Activated T-cell treated with anti-CD3 and anti-CD28 coated beads for 1 hour (primary cell): ENCODE data around the gene SMURF2.
A peak's percentile ranks its signal among the peaks of the same experiment; 100 is the strongest.

ENCODE experiments used
- DNase-seq: peaks from one replicate; pipeline ENCODE4 v3.0.0-alpha.2; 2020; ENCODE audit warnings: low read depth

Gene SMURF2

DNA sequence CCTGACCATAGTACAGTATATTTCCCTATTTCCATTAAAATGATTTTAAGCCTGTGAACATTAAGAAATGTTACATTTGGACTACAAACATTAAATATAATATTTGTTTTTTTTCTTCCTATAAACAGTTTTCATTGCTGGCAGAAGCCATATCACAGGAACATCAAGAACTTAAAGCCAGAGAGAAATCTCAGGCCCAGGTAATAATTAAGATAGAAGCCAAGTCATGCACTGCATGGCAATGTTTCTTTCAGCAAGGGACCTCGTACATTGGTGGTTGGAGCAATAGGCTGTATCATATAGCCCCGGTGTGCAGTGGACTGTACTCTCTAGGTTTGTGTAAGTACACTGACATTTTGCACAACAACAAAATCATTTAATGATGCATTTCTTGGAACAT, 125.2 kb downstream of the SMURF2 start:
- DNase-seq, result no peak

DNA sequence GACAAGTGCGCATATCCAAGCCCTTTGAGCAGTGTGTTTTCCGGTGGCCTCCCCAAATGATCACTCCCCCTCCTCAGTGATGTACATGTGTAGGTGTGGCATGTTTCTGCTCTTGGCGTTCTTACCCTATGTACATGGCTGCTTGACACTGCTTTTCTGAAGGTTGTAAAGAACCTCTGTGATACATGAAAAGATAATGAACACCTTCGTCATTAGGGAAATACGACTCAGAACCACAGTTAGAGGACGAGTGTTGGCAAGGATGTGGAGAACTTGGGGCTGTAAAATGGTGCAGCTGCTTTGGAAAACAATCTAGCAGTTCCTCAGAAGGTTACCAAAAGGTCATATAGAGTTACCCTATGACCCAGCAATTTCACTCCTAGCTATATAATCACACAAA, 126.8 kb downstream of the SMURF2 start:
- no peak for DNase-seq

DNA sequence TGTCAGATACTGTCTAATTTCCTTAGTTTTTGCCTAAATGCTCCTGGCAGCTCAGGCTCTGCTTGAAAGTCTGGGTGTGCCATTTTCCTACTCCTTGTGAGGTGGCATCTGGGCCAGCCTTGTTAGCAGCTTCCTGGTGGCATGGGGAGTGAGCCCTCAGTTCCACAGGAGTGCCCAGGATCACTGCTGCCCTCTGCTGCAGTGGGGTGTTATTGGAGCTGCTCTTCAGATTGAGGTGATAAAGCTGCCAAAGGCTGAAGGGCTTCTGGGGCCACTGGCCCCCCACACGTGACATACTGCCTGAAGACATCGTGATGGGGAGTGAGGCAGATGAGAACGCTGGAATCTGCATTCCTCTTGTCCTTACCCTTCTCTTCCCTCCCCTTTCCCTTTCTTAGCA, 127.9 kb downstream of the SMURF2 start:
- no peak for DNase-seq

DNA sequence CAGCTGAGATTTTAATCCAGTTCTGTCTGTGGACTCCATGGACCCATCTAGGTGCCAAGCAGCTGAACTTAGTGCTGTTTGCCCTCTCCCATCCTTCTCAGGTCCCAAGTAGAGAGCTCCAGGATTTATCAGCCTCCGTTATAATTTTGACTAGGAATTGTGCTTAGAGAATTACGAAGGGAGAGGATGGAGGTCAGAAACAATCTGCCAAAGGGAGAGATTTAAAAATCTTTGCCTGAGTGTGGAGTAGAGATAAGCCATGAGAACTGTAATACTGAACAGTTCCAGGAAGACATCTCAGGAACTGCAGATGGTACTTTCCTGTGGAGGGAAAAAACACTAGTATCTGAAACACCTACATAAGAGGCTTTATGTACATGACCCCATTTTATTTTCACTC, 128.3 kb downstream of the SMURF2 start:
- no peak for DNase-seq

DNA sequence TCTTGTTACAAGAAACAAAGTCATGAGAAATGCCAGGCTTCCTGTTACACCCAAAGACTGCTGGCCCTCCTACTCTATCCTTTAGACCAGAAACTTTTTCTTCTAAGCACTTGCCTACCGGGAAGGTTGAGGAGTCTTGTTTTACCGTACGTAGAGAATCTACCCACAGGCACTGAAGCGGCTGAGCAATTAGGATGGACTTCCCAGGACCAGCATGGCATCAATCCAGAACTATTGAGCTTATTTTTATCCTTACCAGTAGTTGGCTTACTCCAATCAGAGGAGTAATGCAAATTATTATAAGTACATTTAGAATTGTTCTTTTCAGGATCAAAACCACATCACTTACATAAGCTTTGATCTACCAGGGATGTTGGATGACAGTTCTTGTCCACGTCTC, 129.7 kb downstream of the SMURF2 start:
- no peak for DNase-seq

DNA sequence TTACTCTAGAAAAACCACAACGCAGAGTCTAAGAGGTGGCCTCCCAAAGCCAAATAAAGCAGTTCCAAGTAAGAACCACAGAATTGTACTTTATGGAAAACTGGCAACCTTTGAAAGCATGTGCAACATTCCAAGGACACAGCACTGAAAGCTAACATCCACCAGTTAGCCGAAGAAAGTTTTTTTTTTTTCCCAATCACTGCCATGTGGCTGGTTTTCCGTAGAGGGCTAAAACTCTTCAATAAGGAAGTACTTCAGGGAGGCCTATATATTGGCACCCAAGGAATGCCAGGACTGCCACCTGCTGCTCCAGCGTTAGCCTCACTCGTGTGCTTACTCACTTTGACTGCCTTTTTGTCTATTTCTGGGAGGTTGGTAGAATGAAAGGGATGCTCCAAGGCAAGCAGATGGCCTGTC, 130.1 kb downstream of the SMURF2 start:
- no peak for DNase-seq

DNA sequence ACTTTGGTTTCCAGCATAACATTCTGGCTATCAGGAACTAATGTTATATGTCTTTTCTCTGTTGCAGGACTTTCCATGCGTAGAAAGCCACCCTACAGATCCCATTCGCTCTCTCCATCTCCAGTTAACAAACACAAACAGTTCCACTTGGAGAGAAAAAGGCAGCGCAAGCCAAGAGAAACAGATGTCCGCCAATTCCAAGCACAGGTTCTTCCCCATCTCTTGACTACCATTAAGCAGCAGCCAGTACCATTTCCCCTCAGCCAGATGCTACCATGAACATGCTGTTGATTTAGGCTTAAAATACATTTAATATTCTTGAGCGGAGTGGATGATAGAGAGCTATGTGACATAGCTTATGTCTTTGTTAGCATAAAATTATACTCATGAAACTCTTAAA, 132.9 kb downstream of the SMURF2 start:
- no peak for DNase-seq

DNA sequence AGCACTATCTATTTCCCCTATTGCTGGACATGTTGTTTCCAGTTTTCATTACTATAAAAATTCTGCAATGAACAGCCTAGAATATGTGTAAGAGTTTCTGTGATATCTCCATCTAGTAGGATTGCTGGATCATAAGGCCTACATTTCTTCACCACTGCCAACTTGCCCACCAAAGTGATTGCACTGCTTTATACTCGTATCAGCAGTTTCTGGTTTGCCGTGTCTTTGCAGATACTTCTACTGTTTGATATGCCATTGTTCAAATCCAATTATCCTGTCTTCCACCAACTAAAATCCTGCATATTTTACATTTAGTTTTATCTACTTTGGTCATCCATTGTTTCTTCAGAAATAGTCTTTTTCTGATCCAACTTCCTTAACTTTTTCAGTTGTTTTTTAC, 134.2 kb downstream of the SMURF2 start:
- no peak for DNase-seq

DNA sequence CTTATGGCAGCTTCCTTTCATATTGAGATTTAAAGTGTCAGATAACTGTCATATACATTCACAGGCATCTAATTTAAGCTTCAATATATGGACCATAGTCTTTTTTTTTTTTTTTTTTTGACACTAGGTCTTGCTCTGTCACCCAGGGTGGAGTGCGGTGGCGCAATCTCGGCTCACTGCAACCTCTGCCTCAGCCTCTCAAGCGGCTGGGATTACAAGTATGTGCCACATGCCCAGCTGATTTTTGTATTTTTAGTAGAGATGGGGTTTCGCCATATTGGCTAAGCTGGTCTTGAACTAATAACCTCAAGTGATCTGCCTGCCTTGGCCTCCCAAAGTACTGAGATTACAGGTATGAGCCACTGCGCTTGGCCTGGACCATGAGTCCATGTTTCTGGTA, 141.7 kb downstream of the SMURF2 start:
- no peak for DNase-seq

DNA sequence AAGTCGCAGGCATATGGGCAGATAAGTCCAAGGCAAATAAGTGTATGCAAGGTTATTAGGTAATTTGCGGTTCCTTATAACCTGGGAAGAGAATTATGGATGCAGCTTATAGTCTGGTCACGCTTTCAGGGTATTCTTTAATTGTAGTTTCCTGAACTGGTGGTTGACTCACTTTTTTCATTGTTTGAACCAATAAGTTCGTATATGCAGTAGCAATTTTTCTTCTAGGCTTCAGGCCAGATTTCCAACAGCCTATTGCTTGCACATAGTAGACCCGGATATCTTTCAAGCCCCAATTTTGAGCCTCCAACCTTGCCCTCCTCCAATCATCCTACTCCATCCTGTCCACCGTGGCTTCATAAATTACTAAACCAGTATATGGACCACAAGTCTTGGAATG, 142.5 kb downstream of the SMURF2 start:
- no peak for DNase-seq

DNA sequence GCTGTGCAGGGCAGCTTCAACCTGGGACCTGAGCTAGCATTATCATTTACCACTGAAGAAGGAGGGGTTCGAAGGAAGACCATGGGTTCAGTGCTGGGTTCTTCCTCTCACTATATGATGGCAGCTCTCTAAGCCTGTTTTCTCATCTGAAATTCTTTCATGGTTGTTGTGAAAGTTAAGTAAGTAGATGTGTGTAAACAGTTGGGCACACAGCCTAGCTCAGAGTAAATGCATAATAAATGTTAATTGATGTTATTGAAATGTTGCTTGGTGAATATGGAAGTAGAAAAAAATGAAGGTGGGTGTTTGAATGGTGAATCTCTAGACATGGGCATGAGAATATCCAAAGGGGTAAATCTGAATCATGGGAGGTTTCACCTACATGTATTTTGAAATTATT, 146.3 kb downstream of the SMURF2 start:
- DNase-seq, result no peak

DNA sequence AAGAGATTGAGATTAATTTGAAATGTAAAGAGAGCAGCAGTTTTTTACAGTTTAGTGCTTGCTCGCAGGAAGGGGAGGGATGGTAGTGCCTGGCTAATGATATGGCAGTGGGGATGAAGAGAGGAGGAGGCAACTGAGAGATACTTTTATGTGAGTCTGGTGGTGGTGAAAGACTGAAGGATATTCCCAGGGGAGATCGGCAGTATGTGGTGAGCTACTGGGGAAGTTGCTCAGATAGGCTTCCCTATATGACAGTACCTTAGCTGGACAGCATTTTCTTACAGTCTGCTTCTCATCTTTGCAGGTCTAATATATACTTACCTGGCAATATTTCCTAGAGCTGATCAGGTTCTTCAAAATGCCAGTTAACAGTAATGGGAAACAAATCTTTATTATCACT, 146.7 kb downstream of the SMURF2 start:
- DNase-seq, result no peak

DNA sequence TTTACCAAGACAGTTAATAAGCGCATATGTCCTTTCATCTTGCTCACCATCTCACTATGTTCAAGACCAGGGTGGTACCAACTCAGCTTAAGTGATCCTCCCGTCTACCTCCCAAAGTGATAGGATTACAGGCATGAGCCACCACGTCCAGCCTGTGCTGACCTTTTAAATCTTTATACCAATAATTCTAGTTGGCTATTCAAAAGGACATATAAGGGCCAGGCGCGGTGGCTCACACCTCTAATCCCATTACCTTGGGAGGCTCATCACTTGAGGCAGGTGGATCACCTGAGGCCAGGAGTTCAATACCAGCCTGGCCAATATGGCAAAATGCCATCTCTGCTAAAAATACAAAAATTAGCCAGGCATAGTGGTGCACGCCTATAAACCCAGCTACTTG, 152.9 kb downstream of the SMURF2 start:
- DNase-seq, result no peak

DNA sequence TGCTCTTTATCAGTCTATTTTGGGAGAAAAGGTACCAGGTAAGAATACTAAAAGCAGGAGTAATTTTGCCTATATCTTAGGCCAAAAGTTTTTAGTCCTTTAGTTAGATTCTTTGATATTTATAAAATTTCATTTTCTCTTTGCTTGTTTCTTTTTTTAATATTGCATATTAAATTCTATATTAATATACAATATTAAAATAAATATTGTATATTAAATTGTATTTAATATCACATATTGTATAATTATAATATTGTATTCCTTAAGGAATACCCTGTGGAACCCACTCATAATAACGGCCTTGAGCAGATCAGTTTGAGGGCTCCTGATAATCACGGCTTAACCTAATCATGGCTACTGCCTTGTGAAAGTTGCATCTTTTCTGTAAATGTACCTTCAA, 153.4 kb downstream of the SMURF2 start:
- DNase-seq, result no peak

DNA sequence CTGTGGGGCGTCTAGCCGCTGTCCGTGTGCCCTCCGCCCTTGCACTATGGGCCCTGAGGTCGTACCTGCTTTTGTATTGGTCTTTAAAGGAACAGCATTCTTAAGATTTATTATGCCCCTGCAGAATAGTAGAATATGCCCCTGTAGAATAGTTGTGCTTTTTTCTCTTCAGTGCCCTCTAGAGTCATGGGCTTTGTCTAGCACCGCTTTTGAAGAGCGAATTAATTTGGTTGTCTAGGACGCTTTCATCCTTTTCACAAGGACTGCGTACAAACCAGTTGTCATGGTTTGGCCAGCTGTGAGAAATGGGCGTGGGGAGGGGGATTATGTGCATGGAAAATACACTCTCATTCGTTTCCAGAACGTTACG, 154.7 kb downstream of the SMURF2 start:
- peak; percentile 10 for DNase-seq

DNA sequence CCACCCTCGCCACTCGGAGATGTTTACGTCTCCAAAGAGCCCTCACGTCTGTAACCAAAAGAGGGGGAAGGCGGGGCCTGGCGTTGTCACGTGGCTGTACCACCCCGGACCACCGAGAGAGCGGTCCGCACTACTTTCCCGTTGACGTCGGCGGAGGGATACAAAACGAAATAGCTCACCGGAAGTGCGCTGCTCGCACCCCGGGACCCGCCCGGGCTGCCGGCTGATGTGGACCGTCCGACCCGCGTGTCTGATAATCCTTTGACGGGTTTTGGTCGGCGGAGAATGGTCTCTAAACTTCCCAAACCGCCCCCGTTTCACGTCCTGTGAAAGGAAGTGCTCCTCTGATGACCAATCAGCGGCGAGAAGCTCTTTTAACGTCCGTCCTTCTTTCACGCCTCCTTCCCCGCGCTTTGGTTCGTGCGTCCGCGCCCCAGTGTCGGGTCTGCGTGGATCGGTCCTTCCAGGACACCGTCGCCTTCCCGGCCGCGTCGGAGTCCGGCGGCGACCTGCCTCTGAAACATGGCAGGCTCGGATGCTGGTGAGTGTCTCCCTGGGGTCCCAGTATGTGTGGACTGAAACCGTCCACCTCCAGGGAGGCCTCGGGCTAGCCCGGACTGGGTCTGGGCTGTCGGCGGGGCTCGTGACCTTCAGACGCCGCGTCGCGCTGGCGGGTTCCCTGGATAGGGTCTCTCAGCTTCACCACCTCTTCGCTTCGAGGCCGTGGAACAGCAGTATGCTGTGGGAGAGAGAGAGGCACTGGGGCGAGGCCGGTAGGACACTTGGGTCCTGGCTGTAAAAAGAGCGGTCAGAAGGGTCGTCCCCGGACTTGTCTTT, 155.3 kb downstream of the SMURF2 start, which contains the start of gene CEP95:
CEP95 (plus strand) TSS at position 402 of the 837 bp plus-strand sequence; CDS start at position 523, 121 bp downstream.
- peak; percentile 91 for DNase-seq

DNA sequence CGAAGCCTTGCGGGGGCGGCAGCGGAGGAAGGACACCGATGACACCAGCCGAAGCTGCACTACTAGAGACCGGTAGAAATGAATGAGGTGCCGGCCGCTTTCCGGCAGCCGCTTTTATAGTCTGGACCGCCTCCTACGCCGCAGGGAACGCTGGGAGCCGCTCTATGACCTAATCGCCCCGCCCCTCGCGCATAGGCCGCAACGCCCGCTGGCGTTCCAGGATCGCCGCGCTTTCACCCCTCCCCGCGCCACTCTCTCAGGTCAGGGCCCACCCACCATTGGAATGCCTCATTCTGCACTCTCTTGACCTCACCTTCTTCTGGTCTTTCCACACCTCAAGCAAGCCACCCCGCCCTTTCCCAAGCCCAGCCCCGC, 155.9 kb downstream of the SMURF2 start, which contains the start of gene DDX5:
DDX5 (minus strand) TSS at position 89 of the 375 bp plus-strand sequence. CDS start 170 bp downstream, outside the sequence.
- peak; percentile 96 for DNase-seq

DNA sequence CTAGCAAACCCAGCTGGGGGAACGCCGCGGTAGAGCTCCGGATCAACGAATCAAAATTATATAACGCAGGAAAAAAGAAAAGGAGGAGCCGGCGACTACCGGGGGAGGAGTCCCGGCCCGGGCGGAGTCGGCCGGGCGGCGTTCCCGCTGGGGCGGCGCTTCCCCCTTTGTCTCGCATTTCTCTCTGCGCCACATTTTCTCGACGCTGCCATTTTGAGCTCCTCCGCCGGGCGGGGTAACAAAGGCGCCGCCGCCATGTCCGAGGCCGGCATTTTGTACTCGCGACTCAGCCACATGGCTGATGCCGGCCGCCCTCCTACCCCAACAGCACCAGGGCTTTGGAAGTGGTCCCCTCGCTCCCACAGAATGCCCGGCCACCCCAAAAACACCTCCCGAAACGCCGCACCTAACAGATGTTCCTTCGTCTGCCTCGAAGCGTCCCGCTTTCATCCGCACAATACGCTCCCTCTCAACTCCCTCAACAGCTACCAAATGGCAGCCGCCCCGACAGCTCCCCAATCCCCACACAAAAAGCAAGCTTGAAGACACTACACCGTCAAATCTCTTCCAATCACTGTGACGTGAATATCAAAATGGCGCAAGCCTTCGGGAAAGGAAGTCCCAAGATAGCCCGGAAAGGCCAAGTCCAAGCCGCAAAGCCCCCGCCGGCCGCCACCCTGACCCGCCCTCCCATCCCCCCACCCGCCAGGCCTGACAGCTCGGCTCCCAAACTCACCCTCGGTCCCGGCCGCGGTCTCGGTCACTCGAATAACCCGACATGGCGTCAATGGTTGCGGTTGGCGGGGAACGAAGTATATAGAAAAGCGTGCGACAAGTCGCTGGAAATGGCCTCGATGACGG, 156.5 kb downstream of the SMURF2 start:
- peak; percentile 77 for DNase-seq

DNA sequence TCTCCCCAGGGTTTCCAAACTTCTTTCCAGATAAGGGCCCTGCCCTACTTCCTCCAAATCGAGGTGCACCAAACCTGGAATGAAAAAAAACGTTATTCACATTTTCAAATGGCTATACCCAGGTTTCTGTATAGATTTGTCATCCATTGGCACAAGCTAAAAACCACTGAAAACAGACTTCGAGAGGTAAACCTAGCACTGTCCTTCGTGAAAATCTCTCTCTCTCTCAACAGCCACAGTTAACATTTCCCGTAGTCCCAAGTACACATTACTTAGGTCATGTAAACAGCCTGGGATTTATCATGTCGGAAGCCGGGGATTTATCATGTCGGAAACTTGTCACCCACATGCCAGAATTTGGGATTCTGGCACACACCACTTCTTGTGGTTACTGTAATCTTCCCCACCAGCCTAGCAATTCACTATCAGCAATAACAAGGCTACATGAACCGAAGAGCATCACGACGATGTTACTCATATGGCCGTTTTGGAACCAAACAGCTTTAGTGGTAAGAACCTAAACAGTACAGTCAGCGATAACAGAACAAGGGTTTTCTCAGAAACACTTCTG, 157.3 kb downstream of the SMURF2 start:
- no peak for DNase-seq

DNA sequence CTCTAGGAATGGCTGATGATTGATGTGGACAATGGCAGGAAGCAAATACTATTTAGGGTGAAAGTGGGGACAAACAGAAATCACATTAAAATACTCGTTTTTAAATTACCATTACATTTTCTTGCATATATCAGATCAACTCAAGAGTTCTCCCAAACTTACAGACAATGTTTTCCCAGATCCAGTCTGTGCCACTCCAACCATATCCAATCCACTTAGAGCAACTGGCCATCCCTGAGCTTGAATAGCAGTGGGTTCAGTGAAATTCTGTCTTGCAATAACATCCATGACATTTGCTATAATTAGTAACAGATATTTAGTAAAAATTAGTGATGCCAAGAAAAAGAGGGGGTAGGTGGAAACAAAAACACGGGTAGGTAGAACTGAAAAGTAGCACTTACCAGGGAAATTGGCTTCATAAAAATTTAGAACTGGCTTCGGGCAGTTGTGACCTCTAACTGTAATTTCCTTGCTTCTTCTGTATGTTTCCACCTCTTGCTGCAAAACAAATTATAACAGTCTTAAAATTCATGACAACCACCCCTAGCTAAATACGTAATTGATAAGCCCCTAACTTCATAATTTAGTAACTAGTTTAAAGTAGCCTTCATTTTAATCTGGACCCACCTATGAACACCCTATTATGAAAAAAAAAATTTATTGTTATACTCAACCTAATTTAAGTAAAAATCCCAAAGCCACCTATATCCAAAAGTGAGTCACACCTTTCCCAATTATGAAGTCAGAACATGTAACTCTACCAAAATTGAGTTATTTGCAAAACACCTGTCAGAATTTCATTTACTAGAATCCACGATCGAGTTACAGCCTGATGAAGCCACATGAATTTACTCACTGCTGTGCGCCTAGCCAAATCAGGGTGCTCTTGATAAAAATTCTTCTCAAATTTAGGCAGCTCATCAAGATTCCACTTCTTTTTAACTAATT, 158.0 kb downstream of the SMURF2 start:
- no peak for DNase-seq

DNA sequence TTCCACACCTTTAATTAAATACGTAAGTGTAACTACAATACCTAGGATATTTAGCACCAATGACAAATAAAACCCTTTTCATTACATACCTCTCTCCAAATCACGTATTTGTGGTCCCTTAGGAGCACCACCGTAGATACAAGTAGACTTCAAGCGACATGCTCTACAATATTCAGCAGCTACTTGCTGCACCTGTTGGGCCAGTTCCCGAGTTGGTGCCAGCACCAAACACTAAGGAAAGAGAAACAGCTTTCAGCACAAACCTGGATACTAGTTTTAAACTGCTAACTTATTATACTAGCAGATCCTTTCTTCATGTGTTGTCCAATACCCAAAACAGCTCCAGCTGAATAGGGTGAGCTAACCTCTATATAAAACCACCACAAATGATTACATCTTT, 158.8 kb downstream of the SMURF2 start:
- no peak for DNase-seq

DNA sequence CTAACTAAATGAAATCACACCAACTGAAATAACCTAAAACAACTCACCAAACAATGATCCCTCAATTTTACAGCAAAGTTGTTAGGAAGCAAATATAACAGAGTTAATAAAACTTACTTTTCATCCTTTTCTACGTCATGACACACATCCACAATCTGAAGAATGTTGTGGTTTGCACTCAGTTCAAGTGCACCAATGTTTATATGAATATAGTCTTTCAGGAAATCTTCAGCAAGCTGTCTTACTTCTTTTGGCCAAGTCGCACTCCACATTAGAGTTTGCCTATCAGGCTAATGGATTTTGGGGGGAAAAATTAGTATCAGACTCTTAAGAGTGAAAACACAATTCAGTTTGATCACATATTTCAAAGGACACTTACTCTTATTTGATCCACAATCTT, 159.3 kb downstream of the SMURF2 start:
- DNase-seq, result no peak
